HepG2 (cell line): Measurements from ENCODE around the gene ZNF213. TPM values are rescaled to one million over a fixed set of nuclear protein-coding genes. Genes with fewer than 3 reads are reported as not detected.

Experiments
- ASH2L ChIP-seq: fragments of 300-600, 200-600 bp; sonication (generic); IDR thresholded peaks from 2 replicates; pipeline ENCODE4 v1.7.0; 2017; ENCODE audit warnings: low read depth, mild to moderate bottlenecking, moderate library complexity, mixed read lengths, low read length; ENCODE audit not compliant: insufficient read length
- CEBPG ChIP-seq: IDR thresholded peaks from 2 replicates; pipeline ENCODE4 v1.6.1; 2016
- DNMT1 ChIP-seq: sonication (generic); formaldehyde crosslinking; IDR thresholded peaks from 2 replicates; pipeline ENCODE4 v1.5.1; 2020; ENCODE audit warnings: mild to moderate bottlenecking, missing genetic modification reagents
- GABPB1 ChIP-seq: IDR thresholded peaks from 2 replicates; pipeline ENCODE4 v1.6.1; 2016; ENCODE audit warnings: mild to moderate bottlenecking, missing genetic modification reagents, moderate library complexity, missing compliant biosample characterization
- GFI1 ChIP-seq: sonication (generic); formaldehyde crosslinking; IDR thresholded peaks from 2 replicates; pipeline ENCODE4 v1.5.0; 2020; ENCODE audit warnings: missing genetic modification reagents, mild to moderate bottlenecking, borderline replicate concordance
- HOXA5 ChIP-seq: sonication (generic); formaldehyde crosslinking; IDR thresholded peaks from 2 replicates; pipeline ENCODE4 v1.4.0; 2020; ENCODE audit warnings: missing genetic modification reagents
- KLF12 ChIP-seq: sonication (generic); formaldehyde crosslinking; IDR thresholded peaks from 2 replicates; pipeline ENCODE4 v1.4.0; 2020; ENCODE audit warnings: missing genetic modification reagents, borderline replicate concordance
- KLF16 ChIP-seq, 2 experiments: sonication (generic) in 1 of 2; formaldehyde crosslinking in 1 of 2; IDR thresholded peaks; 2 replicates each; pipeline versions ENCODE4 v1.6.1 to v1.8.0; 2016 to 2023; ENCODE audit warnings: missing genetic modification reagents in 2 of 2, missing compliant biosample characterization in 1 of 2
- MAF1 ChIP-seq: sonication (generic); formaldehyde crosslinking; IDR thresholded peaks from 2 replicates; pipeline ENCODE4 v1.5.0; 2020; ENCODE audit warnings: missing genetic modification reagents, borderline replicate concordance
- MTF2 ChIP-seq: sonication (generic); formaldehyde crosslinking; IDR thresholded peaks from 2 replicates; pipeline ENCODE4 v1.5.0; 2020; ENCODE audit warnings: missing genetic modification reagents, borderline replicate concordance
- NR2F1 ChIP-seq, 2 experiments: fragments of 450-650 bp in 1 of 2; formaldehyde crosslinking in 1 of 2; IDR thresholded peaks; 2 replicates each; pipeline versions ENCODE4 v1.5.0 to v1.6.1; 2016 to 2020; ENCODE audit warnings: mild to moderate bottlenecking in 1 of 2, missing compliant biosample characterization in 1 of 2, missing genetic modification reagents in 1 of 2, moderate library complexity in 1 of 2
- ZC3H4 ChIP-seq: sonication (generic); formaldehyde crosslinking; IDR thresholded peaks from 2 replicates; pipeline ENCODE4 v1.4.0; 2020; ENCODE audit warnings: missing genetic modification reagents, borderline replicate concordance
- ZIK1 ChIP-seq: sonication (generic); formaldehyde crosslinking; IDR thresholded peaks from 2 replicates; pipeline ENCODE4 v1.5.0; 2020; ENCODE audit warnings: mild to moderate bottlenecking, low read depth, missing genetic modification reagents, borderline replicate concordance
- ZNF33A ChIP-seq: sonication (generic); formaldehyde crosslinking; IDR thresholded peaks from 2 replicates; pipeline ENCODE4 v1.5.1; 2020; ENCODE audit warnings: missing genetic modification reagents, mild to moderate bottlenecking, moderate library complexity, borderline replicate concordance
- ZNF607 ChIP-seq: sonication (generic); formaldehyde crosslinking; IDR thresholded peaks from 2 replicates; pipeline ENCODE4 v1.5.1; 2020; ENCODE audit warnings: missing genetic modification reagents, mild to moderate bottlenecking, borderline replicate concordance
- ZNF709 ChIP-seq: sonication (generic); formaldehyde crosslinking; IDR thresholded peaks from 2 replicates; pipeline ENCODE4 v1.5.0; 2020; ENCODE audit warnings: mild to moderate bottlenecking, missing genetic modification reagents
- ZNF724P ChIP-seq: sonication (generic); formaldehyde crosslinking; IDR thresholded peaks from 2 replicates; pipeline ENCODE4 v1.8.0; 2022; ENCODE audit warnings: missing genetic modification reagents, borderline replicate concordance
- ZNF782 ChIP-seq: sonication (generic); formaldehyde crosslinking; IDR thresholded peaks from 2 replicates; pipeline ENCODE4 v1.4.0; 2020; ENCODE audit warnings: missing genetic modification reagents, mild to moderate bottlenecking, borderline replicate concordance
- ZNF879 ChIP-seq: sonication (generic); formaldehyde crosslinking; IDR thresholded peaks from 2 replicates; pipeline ENCODE4 v1.8.1; 2023; ENCODE audit warnings: missing genetic modification reagents
- polyA plus RNA-seq, 8 experiments: library from polyadenylated mRNA; depleted of rRNA in 3 of 8; stranded (reverse) in 7 of 8; unstranded in 1 of 8; fragments of >200 nt; fragmentation: Illumina TruSeq in 4 of 8; extraction: Trizol in 4 of 8; gene quantifications; 2 replicates each; pipeline versions ENCODE4 v1.2.1 to v1.2.3, GENCODE V29; 2011 to 2016; ENCODE audit warnings: low read depth in 4 of 8, missing spikeins in 1 of 8, mixed read lengths in 1 of 8; ENCODE audit not compliant: insufficient read depth in 1 of 8
- total RNA-seq, 5 experiments: library from RNA; depleted of rRNA; stranded (reverse); fragments of >200 nt; fragmentation: Illumina TruSeq; extraction: Trizol; gene quantifications; 2 replicates each; pipeline ENCODE4 v1.2.3, GENCODE V29; 2016; ENCODE audit warnings: low read depth in 1 of 5
- TF ChIP-seq, protein P1 (sequence below): sonication (generic); formaldehyde crosslinking; IDR thresholded peaks from 2 replicates; pipeline ENCODE4 v1.4.0; 2020; ENCODE audit warnings: mild to moderate bottlenecking, low read depth, missing genetic modification reagents
- TF ChIP-seq, protein P2 (sequence below): sonication (generic); formaldehyde crosslinking; IDR thresholded peaks from 2 replicates; pipeline ENCODE4 v1.8.1; 2023; ENCODE audit warnings: missing genetic modification reagents, mild to moderate bottlenecking, borderline replicate concordance
- TF ChIP-seq, protein P3 (sequence below): sonication (generic); formaldehyde crosslinking; IDR thresholded peaks from 2 replicates; pipeline ENCODE4 v1.5.0; 2020; ENCODE audit warnings: mild to moderate bottlenecking, missing genetic modification reagents, borderline replicate concordance
- TF ChIP-seq, protein P4 (sequence below): sonication (generic); formaldehyde crosslinking; IDR thresholded peaks from 2 replicates; pipeline ENCODE4 v1.4.0; 2020; ENCODE audit warnings: missing genetic modification reagents

The ZNF213 gene
- total and polyA plus RNA-seq, 2 of the 13 experiments (the other 11 are each of a cell fraction or from before 2014, with no cell fraction given): 0.59 to 0.97 TPM

DNA sequence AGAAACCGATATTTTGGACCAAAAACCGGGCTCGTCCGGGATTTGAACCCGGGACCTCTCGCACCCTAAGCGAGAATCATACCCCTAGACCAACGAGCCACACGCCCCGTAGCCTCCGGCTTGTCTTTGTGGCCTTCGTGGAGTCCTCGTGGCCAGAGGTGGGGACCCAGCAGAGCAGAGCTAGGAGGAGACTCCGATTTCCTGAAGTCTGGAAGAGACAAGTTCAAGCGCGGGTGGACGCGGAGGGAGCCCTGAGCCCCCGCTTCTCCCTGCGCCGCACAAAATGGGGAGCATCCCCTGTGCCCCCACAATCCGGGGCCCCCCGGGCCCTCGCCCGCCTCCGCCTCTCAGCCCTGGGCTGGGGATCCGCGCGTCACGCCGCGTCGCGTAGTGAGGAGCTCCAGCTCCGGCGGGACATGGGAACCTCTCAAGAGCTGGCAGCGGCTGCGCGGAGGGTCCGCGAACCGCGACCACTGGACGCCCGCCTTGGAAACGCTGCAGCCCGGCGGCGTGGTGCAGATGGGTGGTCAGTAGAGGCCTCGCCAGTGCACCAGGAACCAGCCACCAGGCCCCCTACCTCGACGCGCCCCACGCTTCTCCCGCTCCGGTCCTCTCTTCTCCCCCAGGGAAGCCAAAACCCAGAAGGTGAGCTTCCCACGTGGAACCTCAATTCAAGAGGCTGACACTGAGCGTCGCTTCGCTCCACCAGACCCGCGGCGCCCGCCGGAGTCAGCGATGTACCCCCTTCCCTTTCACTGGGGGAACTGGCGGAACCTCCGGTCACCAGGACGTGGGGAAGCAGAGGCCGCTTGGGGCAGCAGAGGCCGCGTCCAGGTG, 48.0 kb downstream of the ZNF213 start (continued):
- TF ChIP-seq DNMT1 (CRISPR knock-in tag): no peak
- no peak for TF ChIP-seq CEBPG
- peak; percentile 65 for TF ChIP-seq GABPB1 (CRISPR knock-in tag)
- peak; percentile 54; the same call in 1 of the 2 replicates for TF ChIP-seq ZNF709 (CRISPR knock-in tag)
- TF ChIP-seq KLF16 (CRISPR knock-in tag; IDR thresholded peaks at IDR 0.05): peak in 1 of 2 experiments; percentile 61; a peak in 1 of 4 replicates
- TF ChIP-seq ZNF879: no peak
- no peak for TF ChIP-seq ZNF724P
- TF ChIP-seq ZIK1: peak; percentile 26; the same call in 1 of the 2 replicates
- TF ChIP-seq, protein P1, sequence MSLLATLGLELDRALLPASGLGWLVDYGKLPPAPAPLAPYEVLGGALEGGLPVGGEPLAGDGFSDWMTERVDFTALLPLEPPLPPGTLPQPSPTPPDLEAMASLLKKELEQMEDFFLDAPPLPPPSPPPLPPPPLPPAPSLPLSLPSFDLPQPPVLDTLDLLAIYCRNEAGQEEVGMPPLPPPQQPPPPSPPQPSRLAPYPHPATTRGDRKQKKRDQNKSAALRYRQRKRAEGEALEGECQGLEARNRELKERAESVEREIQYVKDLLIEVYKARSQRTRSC: no peak
- no peak for TF ChIP-seq ZNF607 (CRISPR knock-in tag)
- no peak for TF ChIP-seq NR2F1 (CRISPR knock-in tag; IDR thresholded peaks at IDR 0.05)
- TF ChIP-seq HOXA5: peak; percentile 74
- TF ChIP-seq, protein P2, sequence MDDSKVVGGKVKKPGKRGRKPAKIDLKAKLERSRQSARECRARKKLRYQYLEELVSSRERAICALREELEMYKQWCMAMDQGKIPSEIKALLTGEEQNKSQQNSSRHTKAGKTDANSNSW (CRISPR knock-in tag): no peak
- TF ChIP-seq ZC3H4 (CRISPR knock-in tag): no peak
- TF ChIP-seq KLF12: no peak
- TF ChIP-seq ZNF33A: peak; percentile 80; the same call in 1 of the 2 replicates
- 0 out of 2 replicates have a peak, but pooled peaks have one; percentile 26 for TF ChIP-seq GFI1
- TF ChIP-seq, protein P3, sequence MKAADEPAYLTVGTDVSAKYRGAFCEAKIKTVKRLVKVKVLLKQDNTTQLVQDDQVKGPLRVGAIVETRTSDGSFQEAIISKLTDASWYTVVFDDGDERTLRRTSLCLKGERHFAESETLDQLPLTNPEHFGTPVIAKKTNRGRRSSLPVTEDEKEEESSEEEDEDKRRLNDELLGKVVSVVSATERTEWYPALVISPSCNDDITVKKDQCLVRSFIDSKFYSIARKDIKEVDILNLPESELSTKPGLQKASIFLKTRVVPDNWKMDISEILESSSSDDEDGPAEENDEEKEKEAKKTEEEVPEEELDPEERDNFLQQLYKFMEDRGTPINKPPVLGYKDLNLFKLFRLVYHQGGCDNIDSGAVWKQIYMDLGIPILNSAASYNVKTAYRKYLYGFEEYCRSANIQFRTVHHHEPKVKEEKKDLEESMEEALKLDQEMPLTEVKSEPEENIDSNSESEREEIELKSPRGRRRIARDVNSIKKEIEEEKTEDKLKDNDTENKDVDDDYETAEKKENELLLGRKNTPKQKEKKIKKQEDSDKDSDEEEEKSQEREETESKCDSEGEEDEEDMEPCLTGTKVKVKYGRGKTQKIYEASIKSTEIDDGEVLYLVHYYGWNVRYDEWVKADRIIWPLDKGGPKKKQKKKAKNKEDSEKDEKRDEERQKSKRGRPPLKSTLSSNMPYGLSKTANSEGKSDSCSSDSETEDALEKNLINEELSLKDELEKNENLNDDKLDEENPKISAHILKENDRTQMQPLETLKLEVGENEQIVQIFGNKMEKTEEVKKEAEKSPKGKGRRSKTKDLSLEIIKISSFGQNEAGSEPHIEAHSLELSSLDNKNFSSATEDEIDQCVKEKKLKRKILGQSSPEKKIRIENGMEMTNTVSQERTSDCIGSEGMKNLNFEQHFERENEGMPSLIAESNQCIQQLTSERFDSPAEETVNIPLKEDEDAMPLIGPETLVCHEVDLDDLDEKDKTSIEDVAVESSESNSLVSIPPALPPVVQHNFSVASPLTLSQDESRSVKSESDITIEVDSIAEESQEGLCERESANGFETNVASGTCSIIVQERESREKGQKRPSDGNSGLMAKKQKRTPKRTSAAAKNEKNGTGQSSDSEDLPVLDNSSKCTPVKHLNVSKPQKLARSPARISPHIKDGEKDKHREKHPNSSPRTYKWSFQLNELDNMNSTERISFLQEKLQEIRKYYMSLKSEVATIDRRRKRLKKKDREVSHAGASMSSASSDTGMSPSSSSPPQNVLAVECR (CRISPR knock-in tag): peak; percentile 62; the same call in 1 of the 2 replicates
- peak; percentile 97 for TF ChIP-seq MAF1 (CRISPR knock-in tag)
- TF ChIP-seq, protein P4, sequence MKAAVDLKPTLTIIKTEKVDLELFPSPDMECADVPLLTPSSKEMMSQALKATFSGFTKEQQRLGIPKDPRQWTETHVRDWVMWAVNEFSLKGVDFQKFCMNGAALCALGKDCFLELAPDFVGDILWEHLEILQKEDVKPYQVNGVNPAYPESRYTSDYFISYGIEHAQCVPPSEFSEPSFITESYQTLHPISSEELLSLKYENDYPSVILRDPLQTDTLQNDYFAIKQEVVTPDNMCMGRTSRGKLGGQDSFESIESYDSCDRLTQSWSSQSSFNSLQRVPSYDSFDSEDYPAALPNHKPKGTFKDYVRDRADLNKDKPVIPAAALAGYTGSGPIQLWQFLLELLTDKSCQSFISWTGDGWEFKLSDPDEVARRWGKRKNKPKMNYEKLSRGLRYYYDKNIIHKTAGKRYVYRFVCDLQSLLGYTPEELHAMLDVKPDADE (CRISPR knock-in tag): no peak
- no peak for TF ChIP-seq ASH2L
- no peak for TF ChIP-seq MTF2 (CRISPR knock-in tag)
- TF ChIP-seq ZNF782 (CRISPR knock-in tag): no peak
